ENCODE results near the gene MAP7D1.

DNA sequence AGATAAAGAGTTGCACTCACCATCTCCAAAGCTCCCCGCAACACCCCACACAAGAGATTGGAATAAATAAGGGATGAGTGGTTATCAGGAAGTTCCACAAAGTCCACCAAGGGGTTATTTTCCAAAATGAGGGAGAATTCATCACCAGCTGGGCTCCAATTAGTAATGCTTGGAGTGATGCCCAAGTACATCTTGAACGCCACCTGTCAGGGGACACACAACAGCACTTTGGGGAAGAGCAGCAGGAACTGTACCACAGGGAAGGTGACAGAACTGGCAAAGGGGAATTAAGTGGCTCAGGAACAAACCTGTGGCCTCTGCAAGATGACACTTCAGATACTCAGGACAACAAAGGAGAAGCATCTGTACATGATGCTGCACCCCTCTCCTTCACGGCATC, 18.2 kb upstream of the MAP7D1 start:
- TF ChIP-seq, protein P1, sequence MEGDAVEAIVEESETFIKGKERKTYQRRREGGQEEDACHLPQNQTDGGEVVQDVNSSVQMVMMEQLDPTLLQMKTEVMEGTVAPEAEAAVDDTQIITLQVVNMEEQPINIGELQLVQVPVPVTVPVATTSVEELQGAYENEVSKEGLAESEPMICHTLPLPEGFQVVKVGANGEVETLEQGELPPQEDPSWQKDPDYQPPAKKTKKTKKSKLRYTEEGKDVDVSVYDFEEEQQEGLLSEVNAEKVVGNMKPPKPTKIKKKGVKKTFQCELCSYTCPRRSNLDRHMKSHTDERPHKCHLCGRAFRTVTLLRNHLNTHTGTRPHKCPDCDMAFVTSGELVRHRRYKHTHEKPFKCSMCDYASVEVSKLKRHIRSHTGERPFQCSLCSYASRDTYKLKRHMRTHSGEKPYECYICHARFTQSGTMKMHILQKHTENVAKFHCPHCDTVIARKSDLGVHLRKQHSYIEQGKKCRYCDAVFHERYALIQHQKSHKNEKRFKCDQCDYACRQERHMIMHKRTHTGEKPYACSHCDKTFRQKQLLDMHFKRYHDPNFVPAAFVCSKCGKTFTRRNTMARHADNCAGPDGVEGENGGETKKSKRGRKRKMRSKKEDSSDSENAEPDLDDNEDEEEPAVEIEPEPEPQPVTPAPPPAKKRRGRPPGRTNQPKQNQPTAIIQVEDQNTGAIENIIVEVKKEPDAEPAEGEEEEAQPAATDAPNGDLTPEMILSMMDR (IDR thresholded peaks at IDR 0.05): no peak
- no peak for TF ChIP-seq ZFX (IDR thresholded peaks at IDR 0.05; ENCODE audit: borderline replicate concordance)
